B cell (primary cell): Measurements from ENCODE around the gene ANKFY1. TPM values are rescaled to one million over a fixed set of nuclear protein-coding genes. Genes with fewer than 3 reads are reported as not detected.

Experiments
- ATAC-seq: fragments of 200-7000 bp; cut with Tn5 transposase; one replicate; pipeline ENCODE4 v1.10.0; 2021; ENCODE audit warnings: low read depth, mild to moderate bottlenecking, moderate number of reproducible peaks, moderate library complexity
- CTCF ChIA-PET: fragments of 350-600 bp; sonication (Branson Sonifier 250); formaldehyde crosslinking; loops from one replicate; lab custom pipeline; 2021; ENCODE audit warnings: antibody characterized with exemption, inconsistent platforms; lab: Charles Lee
- POLR2A ChIA-PET: fragments of 350-600 bp; sonication (Branson Sonifier 250); formaldehyde crosslinking; loops from one replicate; lab custom pipeline; 2021; ENCODE audit warnings: antibody characterized with exemption; lab: Charles Lee
- DNase-seq: peaks from one replicate; pipeline ENCODE4 v3.0.0; 2013
- H2AFZ ChIP-seq: 2 replicates; pipeline ENCODE4 v1.6.1; 2012; ENCODE audit warnings: mild to moderate bottlenecking, low read depth, low read length; ENCODE audit not compliant: insufficient read depth, poor library complexity, severe bottlenecking
- H3K27ac ChIP-seq, 2 donors: 1 replicate in 1 of 2; 2 replicates in 1 of 2; pipeline ENCODE4 v1.5.1; 2012 to 2013; ENCODE audit warnings: low read length in 2 of 2, mild to moderate bottlenecking in 2 of 2, moderate library complexity in 1 of 2
- H3K27me3 ChIP-seq, 4 experiments: fragments of 200-600 bp in 1 of 4; sonication (generic) in 1 of 4; replicated peaks in 1 of 4; 1 replicate in 2 of 4; 2 replicates in 2 of 4; pipeline versions ENCODE4 v1.6.1 to v1.7.0; 2013 to 2016; ENCODE audit warnings: low read length in 3 of 4, mild to moderate bottlenecking in 2 of 4, mixed read lengths in 1 of 4, moderate library complexity in 1 of 4; ENCODE audit not compliant: insufficient read depth in 4 of 4, control insufficient read depth in 3 of 4; ENCODE audit errors: control extremely low read depth in 1 of 4
- H3K36me3 ChIP-seq, 2 experiments: replicated peaks in 1 of 2; 1 replicate in 1 of 2; 2 replicates in 1 of 2; pipeline versions ENCODE4 v1.6.1 to v1.7.1; 2013; ENCODE audit warnings: low read length in 1 of 2; ENCODE audit not compliant: insufficient read depth in 2 of 2, control insufficient read depth in 1 of 2; ENCODE audit errors: control extremely low read depth in 1 of 2, extremely low read depth in 1 of 2
- H3K4me1 ChIP-seq, 2 donors: fragments of 200-600 bp in 1 of 2; sonication (generic) in 1 of 2; 1 replicate in 1 of 2; 2 replicates in 1 of 2; pipeline versions ENCODE4 v1.5.1 to v1.6.1; 2013 to 2017; ENCODE audit warnings: low read length in 2 of 2; ENCODE audit not compliant: control insufficient read depth in 2 of 2, insufficient read depth in 2 of 2
- H3K4me2 ChIP-seq: replicated peaks from 2 replicates; pipeline ENCODE3; 2012; ENCODE audit warnings: mild to moderate bottlenecking, low read depth, low read length; ENCODE audit not compliant: poor library complexity, severe bottlenecking
- H3K4me3 ChIP-seq, 5 experiments: fragments of 200-600 bp in 1 of 5; sonication (generic) in 1 of 5; 1 replicate in 3 of 5; 2 replicates in 2 of 5; pipeline versions ENCODE4 v1.5.1 to v1.7.0; 2011 to 2016; ENCODE audit warnings: low read length in 4 of 5, mild to moderate bottlenecking in 4 of 5, low read depth in 2 of 5, control low read depth in 1 of 5, moderate library complexity in 1 of 5; ENCODE audit not compliant: insufficient read depth in 1 of 5; ENCODE audit errors: control extremely low read depth in 1 of 5, extremely low read depth in 1 of 5
- H3K79me2 ChIP-seq: fragments of 200-600 bp; sonication (generic); one replicate; pipeline ENCODE4 v1.6.0; 2016; ENCODE audit warnings: low read length; ENCODE audit not compliant: control insufficient read depth, insufficient read depth
- H3K9ac ChIP-seq: fragments of 200-600 bp; sonication (generic); 2 replicates; pipeline ENCODE4 v1.6.1; 2017; ENCODE audit warnings: mild to moderate bottlenecking, low read length, moderate library complexity
- H3K9me3 ChIP-seq, 3 donors: one replicate each; pipeline versions ENCODE4 v1.6.1 to v1.7.1; 2013; ENCODE audit warnings: low read length in 2 of 3; ENCODE audit not compliant: control insufficient read depth in 2 of 3, insufficient read depth in 1 of 3; ENCODE audit errors: control extremely low read depth in 1 of 3
- H4K20me1 ChIP-seq: 2 replicates; pipeline ENCODE4 v1.6.0; 2012; ENCODE audit warnings: mild to moderate bottlenecking, low read length; ENCODE audit not compliant: insufficient read depth, control insufficient read depth, poor library complexity, severe bottlenecking
- H3K27ac Mint-ChIP-seq: one replicate; pipeline ENCODE4 v1.8.0; 2021; ENCODE audit warnings: mixed read lengths
- H3K27me3 Mint-ChIP-seq: one replicate; pipeline ENCODE4 v1.8.0; 2021; ENCODE audit warnings: mixed read lengths
- H3K4me1 Mint-ChIP-seq: one replicate; pipeline ENCODE4 v1.8.0; 2021; ENCODE audit warnings: mixed read lengths
- H3K4me3 Mint-ChIP-seq: one replicate; pipeline ENCODE4 v1.8.0; 2021; ENCODE audit warnings: mixed read lengths
- H3K9me3 Mint-ChIP-seq: one replicate; pipeline ENCODE4 v1.8.0; 2022; ENCODE audit warnings: mixed read lengths; ENCODE audit not compliant: insufficient read depth
- CTCF ChIP-seq: fragments of 200-600 bp; IDR thresholded peaks from one replicate; pipeline ENCODE4 v1.8.0; 2022; ENCODE audit warnings: antibody characterized with exemption, mild to moderate bottlenecking
- EZH2 ChIP-seq: IDR thresholded peaks from 2 replicates; pipeline ENCODE4 v1.6.1; 2012; ENCODE audit warnings: borderline replicate concordance, low read depth, mild to moderate bottlenecking, moderate library complexity, low read length; ENCODE audit not compliant: insufficient read depth, poor library complexity, severe bottlenecking
- WGBS: methylation state at CpG from one replicate; pipeline ENCODE4 v1.1.5; 2013; ENCODE audit warnings: missing lambda C conversion rate; ENCODE audit not compliant: insufficient coverage; 5-methylcytosine and 5-hydroxymethylcytosine counted together
- intact Hi-C: fragments of 100-400 bp; cut with micrococcal nuclease; formaldehyde crosslinking; loops from one replicate; pipeline ENCODE4 v1.10.0; 2022
- polyA plus RNA-seq: library from polyadenylated mRNA; depleted of rRNA; stranded (reverse); fragments of >200 nt; gene quantifications from 2 replicates; pipeline ENCODE4 v1.2.3, GENCODE V29; 2012
- total RNA-seq, 2 donors: library from RNA; stranded (reverse); fragments of 120-200 nt in 1 of 2; gene quantifications; 1 replicate in 1 of 2; 2 replicates in 1 of 2; pipeline versions ENCODE4 v1.2.3 to v1.2.4, GENCODE V29; 2013 to 2022

Gene ANKFY1
- total and polyA plus RNA-seq, 2 donors (not counting 1 experiment from before 2014, with no cell fraction given): 23.1 to 63.9 TPM

DNA sequence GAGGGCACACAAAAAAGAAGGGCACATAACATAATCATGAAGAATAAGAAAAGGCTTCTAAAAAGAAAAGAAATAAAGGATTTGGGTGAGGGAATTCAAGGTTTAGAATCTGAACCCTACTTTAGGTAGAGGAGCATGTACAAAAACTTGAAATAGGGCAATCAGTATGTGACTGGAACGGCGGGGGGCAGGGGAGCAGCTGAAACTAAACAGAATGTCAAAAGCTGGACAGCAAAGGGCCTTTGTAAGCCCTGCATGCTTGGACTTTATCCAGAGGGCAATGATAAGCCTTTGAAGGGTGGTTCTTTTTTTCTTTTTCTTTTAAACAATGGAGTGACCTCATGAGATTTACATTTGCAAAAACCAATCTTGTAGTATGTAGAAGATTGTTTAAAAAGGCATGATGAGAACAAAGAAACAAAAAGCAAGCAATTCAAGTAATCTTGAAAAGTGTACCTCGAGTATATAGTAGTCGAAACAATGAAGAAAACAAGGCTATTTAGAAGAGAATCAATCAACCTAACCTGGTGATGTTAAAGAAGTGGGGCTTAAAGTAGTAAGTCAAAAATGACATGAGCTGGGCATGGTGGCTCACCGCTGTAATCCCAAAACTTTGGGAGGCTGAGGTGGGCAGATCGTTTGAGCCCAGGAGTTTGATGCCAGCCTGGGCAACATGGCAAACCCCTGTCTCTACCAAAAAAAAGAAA lies 46.7 kb upstream of the ANKFY1 start:
- Histone ChIP-seq H4K20me1 (peaks cover 73% of the 10 kb centered on the region), H3K36me3 (peaks cover 4 to 20% of the 10 kb centered on the region in 2 experiments), H3K9me3 (no peaks in the 10 kb centered on the region), H3K4me3 (no peak overlapping the region), H2AFZ (no peak overlapping the region), H3K4me2 (no peak overlapping the region), H3K9ac (no peak overlapping the region), H3K27ac (no peak overlapping the region), H3K79me2 (peaks cover 84% of the 10 kb centered on the region), H3K27me3 (no peaks in the 10 kb centered on the region), H3K4me1 (peaks cover 26 to 27% of the 10 kb centered on the region in 2 donors)
- ATAC-seq (no peak), DNase-seq (no peak)
- Mint-ChIP-seq H3K27ac (no peak overlapping the region), H3K4me3 (no peak overlapping the region), H3K4me1 (peaks cover 67% of the 10 kb centered on the region), H3K9me3 (no peaks in the 10 kb centered on the region), H3K27me3 (no peaks in the 10 kb centered on the region)
- ChIA-PET CTCF (interaction anchor here (0.6 kb wide), 1 partner anchor 99 kb away, joined by 4 read pairs; no protein-coding TSS in a partner anchor), POLR2A (no interaction called here)
- WGBS: 100% methylated on average over 6 of the region's 6 CpGs
- no peak for TF ChIP-seq EZH2
- TF ChIP-seq CTCF: no peak
- intact Hi-C loops: no loop called here

DNA sequence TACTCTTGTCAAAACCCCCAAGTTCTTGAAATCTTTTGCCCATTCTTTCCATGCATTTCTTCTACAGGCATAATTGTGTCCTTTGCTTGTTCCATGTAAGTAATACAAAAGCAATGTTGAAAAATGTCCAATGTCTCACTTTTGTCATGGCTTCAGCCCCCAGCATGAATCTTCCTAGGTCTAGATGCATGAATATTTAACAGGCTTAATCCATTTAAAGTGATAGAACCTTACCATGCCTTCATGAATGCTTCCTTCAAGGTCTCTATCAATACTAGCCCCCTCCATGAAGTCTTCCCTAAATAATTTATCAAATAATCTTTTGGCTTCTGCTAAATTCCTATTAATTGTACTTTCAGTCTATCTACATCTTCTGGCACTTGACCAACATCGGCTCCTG lies 46.1 kb upstream of the ANKFY1 start:
- peaks cover 4 to 20% of the 10 kb centered on the region in 2 experiments for H3K36me3 ChIP-seq
- H3K27me3 ChIP-seq: no peaks in the 10 kb centered on the region
- H3K9me3 ChIP-seq: no peaks in the 10 kb centered on the region
- intact Hi-C loops: no loop called here
- ChIA-PET CTCF (interaction anchor here (0.6 kb wide), 1 partner anchor 98 kb away, joined by 4 read pairs; no protein-coding TSS in a partner anchor), POLR2A (no interaction called here)
- H3K9ac ChIP-seq: no peak overlapping the region
- H3K27ac Mint-ChIP-seq: no peak overlapping the region
- ATAC-seq: no peak
- no peaks in the 10 kb centered on the region for H3K27me3 Mint-ChIP-seq
- H4K20me1 ChIP-seq: peaks cover 67% of the 10 kb centered on the region
- WGBS: no CpG with 5 or more reads among the region's 1 CpG
- peaks cover 26 to 27% of the 10 kb centered on the region in 2 donors for H3K4me1 ChIP-seq
- TF ChIP-seq CTCF (no peak), EZH2 (no peak)
- peaks cover 64% of the 10 kb centered on the region for H3K4me1 Mint-ChIP-seq
- peak overlapping the region in 1 of 2 donors; percentile 12 for H3K27ac ChIP-seq
- H3K4me2 ChIP-seq: no peak overlapping the region
- no peaks in the 10 kb centered on the region for H3K9me3 Mint-ChIP-seq
- no peak overlapping the region for H3K4me3 Mint-ChIP-seq
- H3K4me3 ChIP-seq: no peak overlapping the region
- H2AFZ ChIP-seq: no peak overlapping the region
- DNase-seq: no peak
- H3K79me2 ChIP-seq: peaks cover 78% of the 10 kb centered on the region
